Colonic mucosa (tissue), 4 donors: ENCODE data around the gene RPL6. TPM values are rescaled to one million over a fixed set of nuclear protein-coding genes. Genes with fewer than 3 reads are reported as not detected.
A peak's percentile ranks its signal among the peaks of the same experiment; 100 is the strongest.

Source experiments
- DNase-seq: peaks from one replicate; pipeline ENCODE4 v3.0.0-alpha.2; 2020
- H3K27ac ChIP-seq: fragments of 200-600 bp; one replicate; pipeline ENCODE4 v1.8.0; 2021
- H3K27me3 ChIP-seq: fragments of 200-600 bp; one replicate; pipeline ENCODE4 v1.8.0; 2021
- H3K36me3 ChIP-seq: fragments of 200-600 bp; one replicate; pipeline ENCODE4 v1.8.0; 2021
- H3K4me1 ChIP-seq: fragments of 200-600 bp; one replicate; pipeline ENCODE4 v1.8.0; 2021; ENCODE audit warnings: mild to moderate bottlenecking
- H3K4me3 ChIP-seq: fragments of 200-600 bp; one replicate; pipeline ENCODE4 v1.8.0; 2021
- H3K9ac ChIP-seq, 2 donors: one replicate each; pipeline ENCODE4 v1.7.0; 2013; ENCODE audit warnings: control low read depth in 2 of 2, low read depth in 2 of 2, low read length in 2 of 2
- H3K9me3 ChIP-seq: fragments of 200-600 bp; one replicate; pipeline ENCODE4 v1.8.0; 2021
- intact Hi-C: fragments of 100-400 bp; cut with DNase I; formaldehyde crosslinking; loops from one replicate; pipeline ENCODE4 v1.14.1; 2022
- total RNA-seq, 2 donors: library from RNA; stranded (reverse); fragmentation: NEBNext Ultra II Directional in 1 of 2; extraction: Animal tissue kit (Norgen Biotek cat#: 25700) in 1 of 2; gene quantifications; one replicate each; pipeline ENCODE4 v1.2.1, GENCODE V29; 2021
- TF ChIP-seq, protein P1 (sequence below): fragments of 200-600 bp; IDR thresholded peaks from one replicate; pipeline ENCODE4 v1.8.0; 2022; ENCODE audit warnings: antibody characterized with exemption, mild to moderate bottlenecking
- donor health status: healthy.
- donor health status: DM: no; HTN: no; CAD: no.
- donor health status: DM: no; HTN: no; CAD: no.

RPL6 gene
- total RNA-seq, 2 donors from 2014 or later = 782 to 1,047 TPM

DNA sequence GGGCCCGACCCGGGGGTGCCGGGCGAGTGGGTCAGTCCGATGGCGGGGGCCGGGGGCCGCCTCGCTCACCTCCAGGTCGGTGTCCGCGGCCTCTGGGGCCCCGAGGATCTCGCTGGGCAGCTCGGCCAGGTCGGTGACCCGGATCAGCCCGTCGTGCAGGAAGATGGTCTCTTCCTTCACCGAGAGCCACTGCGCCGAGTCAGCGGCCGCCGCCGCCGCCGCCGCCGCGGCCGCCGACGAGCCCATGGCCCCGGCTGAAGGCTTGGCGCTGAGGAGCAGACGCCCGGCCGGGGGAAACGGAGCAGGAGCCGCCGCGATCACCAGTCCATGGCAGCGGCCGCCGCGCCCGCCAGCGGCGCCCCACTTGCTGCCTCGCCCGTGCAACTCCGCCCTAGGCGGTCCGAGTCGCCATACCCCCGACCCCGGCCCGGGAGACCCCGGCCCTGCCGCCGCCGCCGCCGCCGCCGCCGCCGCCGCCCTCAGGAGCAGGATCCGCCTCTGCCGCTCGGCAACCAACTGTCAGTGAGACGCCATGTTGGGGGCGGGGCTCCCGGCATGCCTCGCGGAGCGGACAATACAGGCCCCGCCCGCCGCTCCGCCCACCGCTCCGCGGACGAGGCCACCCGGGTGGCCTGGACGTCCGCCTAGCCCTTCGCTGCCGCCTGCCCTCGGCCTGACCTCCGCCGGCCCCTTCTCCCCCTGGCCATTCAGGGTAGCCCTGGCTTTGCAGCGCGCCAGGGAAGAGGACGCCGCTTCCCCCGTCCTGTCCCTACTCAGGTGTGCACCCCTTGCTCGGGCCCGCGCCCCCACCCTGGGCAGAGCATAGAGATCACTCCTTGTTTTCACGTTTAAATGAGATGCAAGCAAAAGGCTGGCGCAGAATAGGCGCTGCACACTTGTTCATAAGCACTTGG, 27.3 kb downstream of the RPL6 start, which contains the start of gene HECTD4:
HECTD4 (minus strand) TSS at position 549 of the 914 bp plus-strand sequence; CDS start at position 246, 303 bp downstream.
- no peaks in the 10 kb centered on the region for H3K27me3 ChIP-seq
- H3K27ac ChIP-seq = peak within 1 kb of the TSS; percentile 74
- H3K4me1 ChIP-seq = peaks cover 6% of the 10 kb centered on the region
- no peaks in the 10 kb centered on the region for H3K9me3 ChIP-seq
- intact Hi-C loops = loop anchor here (10.0 kb wide), 1 partner anchor 117 kb away; no protein-coding TSS in a partner anchor
- no peaks in the 10 kb centered on the region for H3K36me3 ChIP-seq
- peak within 1 kb of the TSS; percentile 76 to 91 for H3K9ac ChIP-seq
- peak within 1 kb of the TSS; percentile 86 for H3K4me3 ChIP-seq
- TF ChIP-seq, protein P1, sequence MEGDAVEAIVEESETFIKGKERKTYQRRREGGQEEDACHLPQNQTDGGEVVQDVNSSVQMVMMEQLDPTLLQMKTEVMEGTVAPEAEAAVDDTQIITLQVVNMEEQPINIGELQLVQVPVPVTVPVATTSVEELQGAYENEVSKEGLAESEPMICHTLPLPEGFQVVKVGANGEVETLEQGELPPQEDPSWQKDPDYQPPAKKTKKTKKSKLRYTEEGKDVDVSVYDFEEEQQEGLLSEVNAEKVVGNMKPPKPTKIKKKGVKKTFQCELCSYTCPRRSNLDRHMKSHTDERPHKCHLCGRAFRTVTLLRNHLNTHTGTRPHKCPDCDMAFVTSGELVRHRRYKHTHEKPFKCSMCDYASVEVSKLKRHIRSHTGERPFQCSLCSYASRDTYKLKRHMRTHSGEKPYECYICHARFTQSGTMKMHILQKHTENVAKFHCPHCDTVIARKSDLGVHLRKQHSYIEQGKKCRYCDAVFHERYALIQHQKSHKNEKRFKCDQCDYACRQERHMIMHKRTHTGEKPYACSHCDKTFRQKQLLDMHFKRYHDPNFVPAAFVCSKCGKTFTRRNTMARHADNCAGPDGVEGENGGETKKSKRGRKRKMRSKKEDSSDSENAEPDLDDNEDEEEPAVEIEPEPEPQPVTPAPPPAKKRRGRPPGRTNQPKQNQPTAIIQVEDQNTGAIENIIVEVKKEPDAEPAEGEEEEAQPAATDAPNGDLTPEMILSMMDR = no peak
- DNase-seq = peak; percentile 99

DNA sequence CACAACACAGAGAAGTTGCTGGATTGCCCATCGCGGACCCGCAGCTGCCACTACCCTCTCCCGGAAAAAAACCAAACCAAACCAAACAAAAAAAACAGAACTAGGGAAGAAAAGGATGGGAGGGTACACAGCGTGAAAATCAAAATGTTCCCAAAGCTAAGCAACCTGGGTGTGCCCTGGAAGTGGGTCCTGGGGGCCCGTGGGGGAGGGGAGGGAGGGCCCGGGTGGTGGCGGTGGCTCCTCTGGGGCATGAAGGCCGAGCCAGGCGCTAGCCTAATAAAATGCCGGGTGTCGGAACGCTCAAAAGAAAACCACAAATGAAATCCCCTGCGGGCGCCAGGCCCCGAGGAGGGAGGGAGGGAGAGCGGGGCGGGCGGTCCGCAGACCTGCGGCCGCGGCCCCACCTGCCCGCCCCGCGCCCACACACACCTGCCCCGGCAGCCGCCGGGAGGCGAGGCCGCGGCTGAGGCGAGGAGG, 28.0 kb downstream of the RPL6 start:
- H3K9ac ChIP-seq = peak overlapping the region; percentile 76 to 91
- TF ChIP-seq, protein P1 = no peak
- peaks cover 6% of the 10 kb centered on the region for H3K4me1 ChIP-seq
- peak overlapping the region; percentile 86 for H3K4me3 ChIP-seq
- DNase-seq = peak; percentile 49
- no peaks in the 10 kb centered on the region for H3K9me3 ChIP-seq
- H3K27ac ChIP-seq = peak overlapping the region; percentile 74
- H3K36me3 ChIP-seq = no peaks in the 10 kb centered on the region
- intact Hi-C loops = loop anchor here (10.0 kb wide), 1 partner anchor 117 kb away; no protein-coding TSS in a partner anchor
- H3K27me3 ChIP-seq = no peaks in the 10 kb centered on the region

DNA sequence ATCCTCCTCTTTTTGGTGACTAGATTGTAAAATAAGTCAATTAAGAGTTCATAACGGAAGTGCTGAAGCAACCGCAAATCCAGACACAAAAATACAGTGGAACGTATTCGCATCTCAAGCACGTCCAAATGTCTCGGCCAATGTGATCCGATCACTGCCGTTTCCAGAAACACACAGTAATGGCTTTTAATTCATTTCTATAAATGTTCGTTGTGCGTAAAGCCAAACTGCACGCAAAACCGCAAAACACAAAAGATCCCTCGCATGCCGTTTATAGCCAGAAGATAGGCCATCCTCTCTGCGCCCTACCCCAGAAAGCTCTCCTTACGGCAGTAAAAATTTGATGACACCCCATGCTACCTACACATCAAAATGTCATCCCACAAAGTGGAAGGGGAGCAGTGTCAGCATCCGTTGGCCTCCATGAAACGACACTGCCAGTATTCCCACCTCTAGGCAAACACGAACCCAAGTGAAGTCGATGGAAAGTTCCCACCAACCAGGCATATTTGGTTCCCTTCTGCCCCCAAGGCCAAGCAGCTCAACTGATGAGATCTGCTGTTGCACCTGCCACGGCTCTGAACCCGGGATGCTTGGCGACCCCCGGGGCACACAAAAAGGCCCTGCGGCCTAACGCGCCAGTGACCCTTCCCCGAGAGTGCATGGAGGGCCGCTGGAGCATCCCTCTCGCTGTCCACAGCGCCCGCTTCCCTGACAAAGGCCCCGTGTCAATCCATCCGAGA, 28.6 kb downstream of the RPL6 start:
- intact Hi-C loops = loop anchor here (10.0 kb wide), 1 partner anchor 116 kb away; no protein-coding TSS in a partner anchor
- Histone ChIP-seq H3K27ac (no peak overlapping the region), H3K4me3 (peak overlapping the region; percentile 86), H3K4me1 (peaks cover 6% of the 10 kb centered on the region), H3K27me3 (no peaks in the 10 kb centered on the region), H3K9ac (peak overlapping the region; percentile 76 to 91), H3K9me3 (no peaks in the 10 kb centered on the region), H3K36me3 (no peaks in the 10 kb centered on the region)
- TF ChIP-seq, protein P1 = no peak
- peak; percentile 30 for DNase-seq

- intact Hi-C loops = no loop called here
- Histone ChIP-seq H3K27ac (no peak overlapping the region), H3K9me3 (no peaks in the 10 kb centered on the region), H3K36me3 (no peaks in the 10 kb centered on the region), H3K4me1 (peaks cover under 1% of the 10 kb centered on the region), H3K9ac (no peak overlapping the region), H3K4me3 (no peak overlapping the region), H3K27me3 (no peaks in the 10 kb centered on the region)
- DNase-seq = no peak
- TF ChIP-seq, protein P1 = no peak
These were observed 34.3 kb downstream of the RPL6 start for GRCh38 chr12:112375105-112375504.

DNA sequence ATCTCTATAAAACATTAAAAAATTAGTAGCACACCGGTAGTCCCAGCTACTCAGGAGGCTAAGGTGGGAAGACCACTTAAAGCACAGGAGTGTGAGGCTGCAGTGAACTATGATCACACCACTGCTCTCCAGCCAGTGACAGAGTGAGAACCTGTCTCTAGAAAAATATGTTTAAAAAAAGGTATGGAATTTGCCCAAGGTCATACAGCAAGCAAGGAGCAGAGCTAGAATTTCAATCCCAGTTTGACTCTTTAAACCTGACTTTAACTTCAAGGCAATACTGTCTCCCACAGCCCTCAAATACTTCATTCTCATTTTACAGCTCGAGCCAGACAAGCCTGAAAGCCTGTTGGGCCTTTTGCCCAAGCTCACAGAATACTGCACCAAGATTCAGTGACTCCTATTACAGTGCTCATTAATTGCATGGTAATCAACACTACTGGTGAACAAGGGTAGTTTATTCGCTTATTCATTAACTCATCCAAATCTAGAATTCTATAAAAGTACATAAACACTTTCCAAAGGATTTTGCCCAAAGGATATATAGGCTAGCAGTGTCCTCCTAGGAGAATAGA, 35.2 kb downstream of the RPL6 start:
- H3K36me3 ChIP-seq = no peaks in the 10 kb centered on the region
- H3K4me1 ChIP-seq = no peaks in the 10 kb centered on the region
- no peak for DNase-seq
- no peaks in the 10 kb centered on the region for H3K9me3 ChIP-seq
- intact Hi-C loops = no loop called here
- H3K9ac ChIP-seq = no peak overlapping the region
- TF ChIP-seq, protein P1 = no peak
- no peak overlapping the region for H3K4me3 ChIP-seq
- no peak overlapping the region for H3K27ac ChIP-seq
- no peaks in the 10 kb centered on the region for H3K27me3 ChIP-seq
